Thoracic aorta (tissue), 2 donors: ENCODE data around the gene BPHL. TPM values are rescaled to one million over a fixed set of nuclear protein-coding genes. Genes with fewer than 3 reads are reported as not detected.
"Not testable (repeated sequence)": the region's sequence is repeated elsewhere in the genome, so short reads cannot be mapped to it uniquely, and the experiment has no call there.

Experiments used
- ATAC-seq: fragments of 150-250 bp; one replicate; pipeline ENCODE4 v1.8.0; 2017; ENCODE audit warnings: low read depth; ENCODE audit not compliant: insufficient number of reproducible peaks, low FRiP score
- DNase-seq: peaks from one replicate; pipeline ENCODE4 v3.0.0-alpha.2; 2020; ENCODE audit warnings: low spot score
- H3K27ac ChIP-seq, 2 donors: fragments of 200-600 bp; sonication (generic); 1 replicate in 1 of 2; 2 replicates in 1 of 2; pipeline ENCODE4 v1.5.1; 2016; ENCODE audit warnings: mild to moderate bottlenecking in 2 of 2, moderate library complexity in 2 of 2
- H3K27me3 ChIP-seq: fragments of 200-600 bp; sonication (generic); replicated peaks from 2 replicates; pipeline ENCODE4 v1.6.0; 2016; ENCODE audit warnings: mild to moderate bottlenecking; ENCODE audit not compliant: insufficient read depth
- H3K36me3 ChIP-seq: fragments of 200-600 bp; sonication (generic); one replicate; pipeline ENCODE4 v1.5.1; 2016
- H3K4me1 ChIP-seq, 2 donors: fragments of 200-600 bp; sonication (generic); 1 replicate in 1 of 2; 2 replicates in 1 of 2; pipeline versions ENCODE4 v1.5.1 to v1.6.0; 2016; ENCODE audit warnings: low read depth in 2 of 2, mild to moderate bottlenecking in 1 of 2; ENCODE audit not compliant: control insufficient read depth in 1 of 2
- H3K4me3 ChIP-seq: fragments of 200-600 bp; sonication (generic); 2 replicates; pipeline ENCODE4 v1.5.1; 2016; ENCODE audit warnings: mild to moderate bottlenecking
- H3K9me3 ChIP-seq: fragments of 200-600 bp; sonication (generic); 2 replicates; pipeline ENCODE4 v1.5.1; 2016
- CTCF ChIP-seq: fragments of 200-600 bp; sonication (generic); IDR thresholded peaks from one replicate; pipeline ENCODE4 v1.5.1; 2019; ENCODE audit warnings: antibody characterized with exemption
- total RNA-seq, 2 donors: library from RNA; depleted of rRNA; stranded (reverse); fragments of >200 nt; gene quantifications; one replicate each; pipeline versions ENCODE4 v1.1.0 to v1.2.3, GENCODE V29; 2016

The BPHL gene
- total RNA-seq, 2 donors from 2014 or later: 3.8 to 4.2 TPM

GRCh38 chr6:3196770-3197169 is 78.3 kb downstream of the BPHL start:
- TF ChIP-seq CTCF: no peak
- ATAC-seq (no peak), DNase-seq (no peak)
- no peaks in the 10 kb centered on the region for H3K36me3 ChIP-seq
- H3K27me3 ChIP-seq: no peaks in the 10 kb centered on the region
- no peak overlapping the region for H3K27ac ChIP-seq
- H3K4me3 ChIP-seq: no peak overlapping the region
- H3K9me3 ChIP-seq: no peaks in the 10 kb centered on the region
- H3K4me1 ChIP-seq: peaks cover 0 to 9% of the 10 kb centered on the region in 2 donors

- ATAC-seq, H3K4me3 ChIP-seq, DNase-seq, H3K27ac ChIP-seq, H3K4me1 ChIP-seq, H3K27me3 ChIP-seq, H3K9me3 ChIP-seq, H3K36me3 ChIP-seq: not testable (repeated sequence)
Measured at GRCh38 chr6:3197734-3198133, 79.2 kb downstream of the BPHL start.

GRCh38 chr6:3199382-3199781 is 80.9 kb downstream of the BPHL start:
- H3K4me3 ChIP-seq: no peak overlapping the region
- TF ChIP-seq CTCF: no peak
- DNase-seq (no peak), ATAC-seq (no peak)
- no peaks in the 10 kb centered on the region for H3K9me3 ChIP-seq
- H3K27me3 ChIP-seq: no peaks in the 10 kb centered on the region
- peaks cover 0 to 8% of the 10 kb centered on the region in 2 donors for H3K4me1 ChIP-seq
- no peak overlapping the region for H3K27ac ChIP-seq
- no peaks in the 10 kb centered on the region for H3K36me3 ChIP-seq

GRCh38 chr6:3200682-3201081 is 82.2 kb downstream of the BPHL start:
- H3K36me3 ChIP-seq: no peaks in the 10 kb centered on the region
- no peak overlapping the region for H3K27ac ChIP-seq

GRCh38 chr6:3201388-3201787 is 82.9 kb downstream of the BPHL start:
- Histone ChIP-seq H3K27ac (no peak overlapping the region), H3K4me3 (no peak overlapping the region), H3K9me3 (no peaks in the 10 kb centered on the region), H3K4me1 (no peaks in the 10 kb centered on the region), H3K36me3 (no peaks in the 10 kb centered on the region), H3K27me3 (no peaks in the 10 kb centered on the region)
- DNase-seq (no peak), ATAC-seq (no peak)
- no peak for TF ChIP-seq CTCF

More at GRCh38 chr6:3200682-3201081, 82.2 kb downstream of the BPHL start:
- ATAC-seq (no peak), DNase-seq (no peak)
- Histone ChIP-seq H3K4me1 (no peaks in the 10 kb centered on the region), H3K4me3 (no peak overlapping the region), H3K27me3 (no peaks in the 10 kb centered on the region), H3K9me3 (no peaks in the 10 kb centered on the region)
- no peak for TF ChIP-seq CTCF

Other genes with a start within 250 kb of the BPHL start
- 10 to 100 TPM; 15.7 to 24.0 TPM for gene SERPINB9, start 215.4 kb upstream of the BPHL start, total RNA-seq
- gene SERPINB6, start 147.1 kb upstream of the BPHL start, total RNA-seq: 100 to 1,000 TPM; 161 to 180 TPM
- 10 to 100 TPM; 23.0 to 25.7 TPM for gene NQO2, start 118.8 kb upstream of the BPHL start, total RNA-seq
- gene RIPK1, start 50.2 kb upstream of the BPHL start, total RNA-seq: 10 to 100 TPM; 17.2 to 44.5 TPM
- 10 to 100 TPM; 30.8 to 70.4 TPM for gene TUBB2A, start 38.8 kb downstream of the BPHL start, total RNA-seq
- 1 to 10 TPM; 1.8 to 3.2 TPM for gene TUBB2B, start 108.9 kb downstream of the BPHL start, total RNA-seq
- gene PSMG4, start 140.2 kb downstream of the BPHL start, total RNA-seq: 10 to 100 TPM; 19.4 to 29.0 TPM